Measurements from ENCODE around the gene SSTR4.

Gene SSTR4

GRCh38 chr20:23072892-23073586 is 37.9 kb downstream of the SSTR4 start:
- Histone ChIP-seq H3K36me3 (peaks cover 24% of the 10 kb centered on the region), H3K27ac (no peak overlapping the region), H3K27me3 (no peaks in the 10 kb centered on the region), H3K4me1 (ENCODE audit: control insufficient read depth in 1 of 2, insufficient read depth in 1 of 2, low read depth in 1 of 2, low read length in 1 of 2) (no peaks in the 10 kb centered on the region), H3K9me3 (no peaks in the 10 kb centered on the region), H3K4me3 (ENCODE audit: low read depth in 1 of 2, low read length in 1 of 2) (no peak overlapping the region)
- TF ChIP-seq CTCF (IDR thresholded peaks at IDR 0.05): no peak

GRCh38 chr20:23074052-23074451 is 38.9 kb downstream of the SSTR4 start:
- TF ChIP-seq CTCF (IDR thresholded peaks at IDR 0.05): no peak
- no peaks in the 10 kb centered on the region for H3K9me3 ChIP-seq
- H3K36me3 ChIP-seq: peaks cover 35% of the 10 kb centered on the region
- H3K4me3 ChIP-seq (ENCODE audit: low read depth in 1 of 2, low read length in 1 of 2): no peak overlapping the region
- H3K27me3 ChIP-seq: no peaks in the 10 kb centered on the region
- H3K4me1 ChIP-seq (ENCODE audit: control insufficient read depth in 1 of 2, insufficient read depth in 1 of 2, low read depth in 1 of 2, low read length in 1 of 2): peaks cover 0 to 8% of the 10 kb centered on the region in 2 experiments
- H3K27ac ChIP-seq: no peak overlapping the region

- Histone ChIP-seq H3K4me1 (ENCODE audit: control insufficient read depth in 1 of 2, insufficient read depth in 1 of 2, low read depth in 1 of 2, low read length in 1 of 2) (peaks cover 29 to 40% of the 10 kb centered on the region in 2 experiments), H3K4me3 (ENCODE audit: low read depth in 1 of 2, low read length in 1 of 2) (no peak overlapping the region), H3K27ac (peak overlapping the region; percentile 43), H3K9me3 (no peaks in the 10 kb centered on the region), H3K27me3 (no peaks in the 10 kb centered on the region), H3K36me3 (peaks cover 63% of the 10 kb centered on the region)
- TF ChIP-seq CTCF (IDR thresholded peaks at IDR 0.05): no peak
Observed at GRCh38 chr20:23077277-23077676, 42.2 kb downstream of the SSTR4 start.

GRCh38 chr20:23078351-23079015 is 43.4 kb downstream of the SSTR4 start:
- TF ChIP-seq CTCF (IDR thresholded peaks at IDR 0.05): no peak
- Histone ChIP-seq H3K36me3 (peaks cover 60% of the 10 kb centered on the region), H3K4me1 (ENCODE audit: control insufficient read depth in 1 of 2, insufficient read depth in 1 of 2, low read depth in 1 of 2, low read length in 1 of 2) (peaks cover 37 to 51% of the 10 kb centered on the region in 2 experiments), H3K27me3 (no peaks in the 10 kb centered on the region), H3K9me3 (no peaks in the 10 kb centered on the region), H3K27ac (peak overlapping the region; percentile 43), H3K4me3 (ENCODE audit: low read depth in 1 of 2, low read length in 1 of 2) (no peak overlapping the region)

GRCh38 chr20:23079016-23079351 is 43.9 kb downstream of the SSTR4 start:
- Histone ChIP-seq H3K27ac (peak overlapping the region; percentile 43), H3K4me3 (ENCODE audit: low read depth in 1 of 2, low read length in 1 of 2) (no peak overlapping the region)
- TF ChIP-seq CTCF (IDR thresholded peaks at IDR 0.05): no peak

More at GRCh38 chr20:23079016-23079351, 43.9 kb downstream of the SSTR4 start:
- Histone ChIP-seq H3K9me3 (no peaks in the 10 kb centered on the region), H3K27me3 (no peaks in the 10 kb centered on the region), H3K4me1 (ENCODE audit: control insufficient read depth in 1 of 2, insufficient read depth in 1 of 2, low read depth in 1 of 2, low read length in 1 of 2) (peaks cover 42 to 51% of the 10 kb centered on the region in 2 experiments), H3K36me3 (peaks cover 60% of the 10 kb centered on the region)
